GM21423 (cell line): Measurements from ENCODE around the gene RAD23B.

Experiments used
- ATAC-seq: cut with Tn5 transposase; IDR thresholded peaks from one replicate; pipeline ENCODE4 v1.9.1; 2021; ENCODE audit warnings: mild to moderate bottlenecking, moderate library complexity; ENCODE audit not compliant: unreplicated experiment

Gene RAD23B

DNA sequence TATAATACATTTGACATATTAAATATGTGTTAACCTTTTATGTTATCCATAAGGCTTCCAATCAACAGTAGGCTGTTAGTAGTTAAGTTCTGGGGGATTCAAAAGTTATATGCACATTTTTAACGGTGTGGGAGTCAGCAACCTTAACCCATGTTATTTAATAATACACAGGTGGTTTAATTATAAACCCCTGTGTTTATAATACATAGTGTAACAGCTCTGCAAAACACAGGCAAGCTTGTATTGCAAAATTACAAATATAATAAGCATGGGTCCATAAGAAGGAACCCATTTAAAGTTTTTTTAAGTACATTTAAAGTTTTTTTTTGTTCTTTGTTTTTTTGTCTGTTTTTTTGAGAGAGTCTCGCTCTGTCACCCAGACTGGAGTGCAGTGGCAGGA lies 14.5 kb upstream of the RAD23B start:
- no peak for ATAC-seq

DNA sequence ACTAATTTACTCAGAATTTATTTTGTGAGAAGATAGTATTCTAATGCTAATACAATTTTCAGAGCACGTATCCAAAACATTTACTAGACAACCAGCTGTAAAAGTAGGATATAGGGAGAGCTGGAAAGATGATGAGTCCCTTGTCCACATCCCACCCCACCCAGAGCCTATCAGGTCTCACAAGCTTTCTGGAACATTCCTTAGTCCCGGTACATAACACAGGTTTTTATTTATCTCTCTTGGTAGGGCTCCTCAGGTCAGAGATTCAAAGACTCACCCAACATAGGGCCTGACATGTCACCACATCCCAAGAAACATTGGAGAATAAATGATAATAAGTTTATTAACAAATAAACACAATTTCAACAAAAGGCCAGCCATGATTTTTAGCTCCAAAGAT lies 13.8 kb upstream of the RAD23B start:
- ATAC-seq = no peak

DNA sequence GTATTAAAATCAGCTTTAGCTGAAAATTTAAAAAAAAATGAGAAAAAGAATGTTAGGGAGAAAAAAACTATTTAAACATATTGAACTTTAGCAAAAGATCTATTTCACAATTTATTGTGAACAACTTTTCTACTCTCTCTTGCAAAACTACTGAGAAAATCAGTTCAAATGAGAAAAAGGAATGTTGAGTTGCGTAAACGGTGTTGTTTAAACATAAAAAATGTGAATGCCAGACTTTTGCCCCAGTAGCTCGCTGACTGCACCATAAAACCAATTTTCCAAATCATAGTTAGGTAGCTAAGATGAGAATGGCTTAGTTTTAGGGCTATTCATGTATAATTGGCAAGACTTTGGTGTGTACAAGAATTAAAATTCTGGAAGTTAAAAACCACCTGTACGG lies 13.4 kb upstream of the RAD23B start:
- ATAC-seq = no peak

DNA sequence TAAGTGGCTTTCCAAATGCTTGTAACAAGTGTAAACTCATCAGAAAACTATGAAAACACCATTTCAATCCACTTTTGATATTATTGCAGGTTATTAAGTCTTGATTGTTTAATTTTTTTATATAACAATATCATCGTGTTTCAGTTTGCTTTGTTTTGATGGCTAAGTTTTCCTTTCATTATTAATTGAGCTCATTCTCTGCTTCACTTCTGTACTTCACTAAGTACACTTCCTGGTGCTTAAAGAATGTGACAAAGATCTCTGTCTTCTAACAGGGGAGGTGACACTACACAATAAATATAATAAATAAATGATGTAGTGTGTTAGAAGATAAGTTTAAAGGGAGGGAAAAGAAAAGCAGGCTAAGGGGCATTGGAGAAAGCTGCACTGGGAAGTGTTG lies 13.0 kb upstream of the RAD23B start:
- ATAC-seq = no peak

DNA sequence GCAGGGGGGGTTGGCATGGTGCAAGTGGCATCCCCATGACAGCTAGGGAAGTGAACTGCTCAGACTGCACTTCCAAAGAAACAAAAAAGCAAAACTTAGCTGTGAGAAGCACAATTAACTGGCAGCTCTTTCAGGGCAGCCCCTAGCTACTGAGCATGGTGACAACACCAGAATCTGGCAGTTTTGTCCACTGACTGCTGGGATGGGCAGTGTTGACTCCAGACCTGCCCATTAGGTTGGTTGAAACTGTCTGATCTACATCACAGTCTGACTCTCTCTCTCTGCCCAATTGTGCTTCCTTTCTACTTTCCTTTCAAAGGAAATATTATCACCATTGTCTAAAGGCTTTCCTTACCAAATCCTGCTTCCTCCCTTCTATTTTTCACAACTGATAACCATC lies 12.5 kb upstream of the RAD23B start:
- no peak for ATAC-seq

DNA sequence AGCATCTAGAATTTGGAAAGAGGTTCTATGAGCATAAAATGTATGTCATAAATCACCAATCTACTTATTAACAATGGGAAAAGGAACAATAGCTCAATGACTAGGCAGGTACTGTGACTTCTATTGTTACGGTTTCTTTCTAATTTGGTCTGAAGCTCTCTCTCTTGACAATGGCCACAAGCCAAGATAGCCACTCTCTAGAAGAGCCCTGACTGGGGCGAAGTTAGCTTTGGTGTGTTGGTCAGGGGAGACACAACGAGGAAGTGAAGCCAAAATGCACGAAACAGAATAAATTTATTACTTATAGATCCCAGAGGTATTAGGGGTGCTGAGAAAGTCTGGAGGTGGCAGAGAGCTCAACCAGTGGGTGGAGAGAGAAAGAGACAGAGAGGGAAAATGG lies 9.4 kb upstream of the RAD23B start:
- ATAC-seq = no peak

DNA sequence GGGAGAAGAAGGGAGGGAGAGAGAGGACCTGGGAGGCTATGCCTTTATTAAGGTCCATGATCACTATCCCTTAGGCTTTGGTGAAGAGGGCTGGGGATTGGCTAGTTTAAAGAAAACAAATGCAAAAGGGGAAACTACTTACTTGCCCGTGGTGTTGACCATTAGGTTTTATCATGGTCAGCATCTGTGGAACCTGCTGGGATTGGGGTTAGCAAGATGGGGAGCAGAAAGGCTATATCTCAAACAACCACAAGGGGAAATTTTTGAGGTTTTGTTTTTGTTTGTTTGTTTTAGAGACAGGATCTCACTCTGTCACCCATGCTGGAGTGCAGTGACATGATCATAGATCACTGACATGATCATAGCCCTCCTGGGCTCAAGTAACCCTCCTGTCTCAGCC lies 9.0 kb upstream of the RAD23B start:
- no peak for ATAC-seq

DNA sequence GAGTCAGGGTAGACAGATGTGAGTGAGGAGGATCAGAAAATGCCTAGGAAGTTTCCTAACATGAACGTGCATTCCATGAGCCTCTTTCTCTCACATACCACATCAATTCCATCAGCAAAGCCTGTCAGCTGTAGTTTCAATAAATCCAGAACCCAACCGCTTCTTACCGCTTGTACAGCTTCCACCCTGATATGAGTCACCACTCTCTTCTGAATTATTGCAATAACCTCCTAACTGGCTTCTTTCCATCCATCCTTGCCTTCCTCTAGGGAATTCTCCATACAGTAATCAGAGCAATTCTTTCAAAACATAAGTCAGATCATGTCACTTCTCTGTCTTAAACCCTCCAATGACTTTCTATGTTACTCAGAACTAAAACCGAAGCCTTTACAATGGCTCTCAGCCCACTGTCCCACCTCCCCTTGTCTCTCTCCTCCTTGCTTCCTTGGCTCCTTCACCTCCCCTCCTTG lies 8.1 kb upstream of the RAD23B start:
- ATAC-seq = no peak

DNA sequence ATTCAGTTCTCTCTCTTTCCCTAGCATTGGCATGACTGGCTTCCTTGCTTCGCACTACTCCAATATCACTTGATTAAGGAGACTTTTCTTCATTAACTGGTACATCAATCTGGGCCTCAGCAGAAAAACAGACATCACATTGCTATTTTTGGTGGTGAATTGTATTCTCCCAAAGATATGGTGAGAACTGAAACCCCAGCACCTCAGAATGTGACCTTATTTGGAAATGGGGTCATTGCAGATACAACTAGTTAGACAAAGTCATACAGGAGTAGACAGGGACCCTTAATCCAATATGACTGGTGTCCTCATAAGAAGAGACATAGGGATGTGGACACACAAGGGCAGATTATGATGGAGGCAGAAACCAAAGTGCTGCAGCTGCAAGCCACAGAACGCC lies 7.5 kb upstream of the RAD23B start:
- no peak for ATAC-seq

DNA sequence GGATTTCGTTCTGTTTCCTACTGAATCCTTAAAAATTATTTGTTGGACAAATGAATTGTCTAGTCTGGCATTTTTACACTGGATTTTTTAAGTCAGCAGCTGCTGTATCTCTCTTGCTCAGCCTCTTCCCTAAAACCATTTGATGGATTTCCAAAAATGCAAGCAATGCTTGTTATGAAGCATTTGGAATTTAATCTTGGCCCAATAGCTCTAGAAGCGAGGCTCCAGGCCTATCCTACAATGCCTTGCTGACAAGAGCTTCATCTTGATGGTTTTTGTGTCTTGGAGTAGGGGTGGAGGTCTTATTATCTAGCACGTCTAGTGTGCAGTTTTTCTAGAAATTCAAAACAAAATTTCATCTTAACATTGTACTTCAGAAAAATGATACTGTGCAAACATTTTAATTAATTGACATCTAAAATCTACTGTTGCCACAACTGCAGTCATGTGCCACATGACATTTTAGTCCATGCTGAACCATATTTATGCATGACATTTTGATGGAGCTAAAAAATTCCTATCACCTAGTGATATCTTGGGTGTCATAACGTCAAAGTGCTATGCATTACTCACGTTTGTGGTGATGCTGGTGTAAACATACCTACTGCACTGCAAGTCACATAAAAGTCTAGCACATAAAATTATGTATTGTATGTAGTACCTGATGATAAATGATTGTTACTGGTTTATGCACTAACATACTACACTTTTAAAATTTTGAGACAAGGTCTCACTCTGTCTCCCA lies 5.9 kb upstream of the RAD23B start:
- ATAC-seq = no peak

DNA sequence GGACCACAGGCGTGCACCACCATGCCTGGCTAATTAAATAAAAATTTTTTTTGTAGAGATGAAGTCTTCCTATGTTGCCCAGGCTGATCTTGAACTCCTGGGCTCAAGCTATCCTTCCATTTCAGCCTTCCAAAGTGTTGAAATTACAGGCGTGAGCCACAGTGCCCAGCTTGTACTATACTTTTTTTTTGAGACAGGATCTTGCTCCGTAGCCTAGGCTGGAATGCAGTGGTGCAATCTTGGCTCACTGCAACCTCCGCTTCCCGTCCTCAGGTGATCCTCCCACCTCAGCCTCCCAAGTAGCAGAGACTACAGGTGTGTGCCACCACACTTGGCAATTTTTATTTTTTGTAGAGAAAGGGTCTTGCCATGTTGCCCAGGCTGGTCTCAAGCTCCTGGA lies 5.3 kb upstream of the RAD23B start:
- no peak for ATAC-seq

DNA sequence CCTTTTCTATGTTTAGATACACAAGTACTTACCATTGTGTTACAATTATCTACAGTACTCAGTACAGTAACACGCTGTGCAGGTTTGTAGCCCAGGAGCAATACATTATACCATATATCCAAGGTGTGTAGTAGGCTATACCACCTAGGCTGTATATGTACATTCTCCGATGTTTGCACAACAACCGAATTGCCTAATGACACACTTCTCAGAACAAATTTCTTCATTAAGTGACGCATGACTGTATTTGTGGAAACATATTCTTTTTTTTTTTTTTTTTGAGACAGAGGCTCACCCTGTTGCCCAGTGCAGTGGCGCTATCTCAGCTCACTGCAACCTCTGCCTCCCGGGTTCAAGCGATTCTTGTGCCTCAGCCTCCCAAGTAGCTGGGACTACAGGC lies 4.0 kb upstream of the RAD23B start:
- ATAC-seq = no peak

DNA sequence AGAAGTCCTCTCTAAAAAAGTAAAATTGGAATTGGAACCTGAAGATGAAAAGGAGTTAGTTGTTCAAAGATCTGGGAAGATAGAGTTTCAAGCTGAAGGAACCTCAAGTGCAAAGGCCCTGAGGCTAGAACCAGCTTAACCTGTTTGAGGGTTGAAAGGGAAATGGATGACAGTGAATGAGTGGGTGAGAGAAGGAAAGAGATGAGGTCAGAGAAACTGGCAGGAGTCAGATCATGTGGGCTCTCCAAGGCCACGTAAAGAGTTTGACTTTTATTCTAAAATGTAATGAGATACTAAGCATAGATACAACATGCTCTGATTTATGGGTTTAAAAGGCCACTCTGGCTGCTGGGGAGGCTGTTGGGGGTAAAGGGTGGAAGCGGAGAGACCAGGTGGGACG lies 2.5 kb upstream of the RAD23B start:
- ATAC-seq = no peak

DNA sequence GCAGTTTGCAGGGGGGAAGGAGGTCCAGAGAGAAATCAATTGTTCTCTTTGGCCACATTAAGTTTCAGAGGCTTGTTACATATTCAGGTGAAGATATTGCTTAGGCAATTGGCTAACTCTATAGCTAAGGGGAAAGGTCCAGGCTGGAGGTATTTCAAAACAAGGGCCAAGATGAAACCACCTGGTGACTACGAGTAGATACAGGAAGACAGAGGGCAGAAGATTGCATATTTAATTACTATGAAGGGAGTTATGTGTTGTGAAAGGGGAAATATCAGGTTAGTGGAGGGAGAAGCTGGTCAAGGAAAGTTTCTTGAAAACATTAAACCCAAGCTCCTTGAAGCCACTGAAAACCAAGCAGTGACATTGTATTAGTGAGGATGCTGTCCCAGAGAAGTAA lies 1.9 kb upstream of the RAD23B start:
- no peak for ATAC-seq

DNA sequence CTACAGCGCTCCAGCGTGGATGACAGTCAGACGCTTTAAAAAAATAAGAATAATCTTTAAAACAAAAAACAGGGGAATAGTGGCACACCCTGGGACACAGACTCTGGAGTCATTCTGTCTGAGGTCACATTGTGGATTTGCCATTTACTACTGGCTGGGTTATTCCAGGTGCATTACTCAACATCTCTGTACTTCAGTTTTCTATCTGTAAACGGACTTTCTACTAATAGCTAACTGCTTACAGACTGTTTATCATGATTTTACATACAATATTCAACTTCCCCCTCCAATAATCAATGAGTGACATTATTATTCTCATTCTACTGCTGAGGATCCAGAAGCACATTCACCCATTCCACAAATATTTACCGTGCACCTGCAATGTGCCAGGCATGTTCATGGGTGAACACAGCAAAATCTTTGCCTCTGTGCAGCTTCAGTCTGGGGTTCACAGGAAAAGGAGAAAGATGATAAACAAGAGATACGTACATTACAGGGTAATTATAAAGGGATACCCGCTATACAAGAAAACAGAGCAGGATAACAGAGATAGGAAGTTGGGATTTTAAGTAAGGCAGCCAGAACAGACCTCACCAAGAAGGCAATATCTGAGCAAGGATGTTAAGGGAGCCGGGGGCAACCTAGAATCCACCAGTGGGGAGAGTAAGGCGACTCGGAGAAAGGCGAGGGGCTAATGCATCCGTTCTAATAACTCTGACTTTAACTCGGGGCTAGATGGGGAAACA lies 984 bp upstream of the RAD23B start:
- ATAC-seq = peak; percentile 2

DNA sequence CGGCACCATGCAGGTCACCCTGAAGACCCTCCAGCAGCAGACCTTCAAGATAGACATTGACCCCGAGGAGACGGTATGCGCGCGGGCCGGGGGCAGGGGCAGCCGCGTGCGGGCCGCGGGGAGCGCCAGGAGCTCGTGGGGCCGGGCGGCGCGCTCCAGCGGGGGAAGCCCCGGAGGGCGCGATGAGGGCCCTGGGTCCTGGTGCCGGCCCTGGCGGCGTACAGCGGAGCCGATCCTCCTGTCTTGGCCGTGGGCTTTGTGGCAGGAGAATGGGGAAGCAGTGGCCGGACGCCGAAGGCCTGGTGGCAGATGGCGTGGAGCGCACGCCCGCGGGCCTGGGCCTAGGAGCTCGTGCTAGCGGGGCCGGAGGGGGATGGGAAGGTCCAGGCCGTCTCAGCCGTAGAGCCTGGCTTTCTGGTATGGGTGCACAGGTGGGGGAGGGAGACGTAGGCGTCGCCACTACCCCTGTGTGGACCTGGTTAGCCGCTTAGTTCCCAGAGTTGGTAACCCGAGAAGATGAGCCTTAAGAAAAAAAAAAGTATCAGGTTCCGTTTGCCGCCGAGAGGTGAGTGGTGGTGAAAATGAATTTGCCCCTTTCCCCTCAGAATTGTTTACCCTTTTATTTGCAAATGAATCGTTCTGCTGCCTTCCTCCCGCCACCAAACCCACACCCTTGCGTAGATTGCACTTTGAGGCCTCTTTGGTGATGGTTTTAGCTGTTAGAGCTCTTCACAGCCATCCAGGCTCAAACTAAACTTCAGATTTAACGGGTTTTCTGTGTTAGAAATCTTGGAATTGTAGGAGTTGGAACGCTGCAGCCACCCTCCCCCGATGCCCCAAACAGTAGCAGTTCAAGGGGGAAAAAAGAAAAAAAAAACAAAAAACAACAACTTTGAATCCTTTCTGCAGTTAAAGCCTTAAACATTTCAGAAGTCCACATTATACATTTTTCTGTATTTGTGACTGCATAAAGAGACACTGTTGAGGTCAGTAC lies 841 bp downstream of the RAD23B start:
- peak; percentile 41 for ATAC-seq

DNA sequence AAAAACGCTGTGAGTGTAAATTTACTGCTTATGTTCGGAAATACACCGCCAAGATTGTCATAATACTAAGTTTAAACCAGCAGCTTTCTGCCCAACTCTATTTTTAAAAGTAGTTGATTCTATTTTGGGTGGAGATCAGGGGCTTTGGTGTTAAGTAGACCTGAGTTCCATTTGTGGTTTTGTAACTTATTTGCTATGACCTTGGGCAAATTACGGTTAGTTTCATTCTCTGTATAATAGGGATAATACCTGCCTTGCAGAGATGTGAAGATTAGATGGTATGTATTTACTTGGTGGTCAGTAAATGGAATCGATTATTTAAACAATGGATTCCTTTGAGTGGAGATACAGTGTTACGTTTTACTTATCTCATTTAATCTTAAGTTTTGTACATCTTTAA lies 1.6 kb downstream of the RAD23B start:
- ATAC-seq = no peak

DNA sequence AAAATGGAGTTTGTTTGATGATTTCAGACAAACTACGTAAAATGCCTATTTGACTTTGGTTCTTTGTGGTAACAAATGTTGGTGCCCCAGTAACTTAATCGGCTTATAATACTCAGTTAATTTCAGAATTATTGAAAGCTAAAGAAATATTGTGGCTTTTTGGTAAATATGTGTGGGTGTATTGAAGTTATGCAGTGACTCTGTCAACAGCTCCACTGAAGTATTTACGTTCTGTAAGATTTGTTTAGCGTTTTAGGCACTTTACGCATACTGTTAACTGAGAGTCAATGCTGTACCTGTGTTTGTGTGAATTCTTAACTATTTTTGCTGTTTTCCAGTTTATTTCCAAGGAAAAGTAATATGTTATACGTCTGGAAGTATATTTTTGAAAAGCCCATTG lies 2.2 kb downstream of the RAD23B start:
- ATAC-seq = no peak

DNA sequence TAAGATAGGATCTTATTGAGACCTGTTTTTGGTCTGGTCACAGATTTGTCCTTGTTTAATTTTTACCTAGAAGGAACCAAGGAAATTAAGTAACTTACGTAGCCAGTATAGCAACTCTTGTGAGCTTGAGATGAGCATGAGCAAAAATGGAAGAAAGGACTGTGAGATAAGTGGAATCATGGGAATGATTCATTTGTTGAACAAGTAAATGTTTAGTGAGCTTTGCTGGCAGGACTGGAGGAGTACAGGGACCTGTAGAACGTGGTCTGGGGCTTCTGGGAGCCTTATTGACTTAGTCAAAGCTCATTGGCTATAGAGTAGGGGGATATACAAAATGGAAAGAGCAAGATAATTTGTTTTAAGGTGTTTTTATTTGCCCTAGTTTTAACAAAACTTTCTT lies 3.0 kb downstream of the RAD23B start:
- ATAC-seq = no peak

DNA sequence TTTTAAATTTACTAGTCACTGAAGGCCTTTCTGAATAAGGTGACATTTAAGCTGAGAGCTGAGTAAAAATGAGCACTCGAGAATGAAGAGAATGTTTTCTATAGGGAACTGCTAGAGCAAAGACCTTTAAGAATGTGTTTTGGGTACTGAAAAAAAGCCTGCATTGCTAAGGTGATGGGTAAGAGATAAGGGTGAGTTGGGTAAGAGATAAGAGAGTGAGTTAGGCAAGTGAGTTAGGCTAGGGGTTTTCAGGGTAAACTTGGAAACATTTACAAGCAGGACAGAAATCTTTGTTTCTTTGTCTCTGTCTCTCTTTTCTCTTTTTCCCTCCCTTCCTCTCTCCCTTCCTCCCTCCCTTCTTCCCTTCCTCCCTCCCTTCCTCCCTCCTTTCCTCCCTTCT lies 5.6 kb downstream of the RAD23B start:
- ATAC-seq = no peak

DNA sequence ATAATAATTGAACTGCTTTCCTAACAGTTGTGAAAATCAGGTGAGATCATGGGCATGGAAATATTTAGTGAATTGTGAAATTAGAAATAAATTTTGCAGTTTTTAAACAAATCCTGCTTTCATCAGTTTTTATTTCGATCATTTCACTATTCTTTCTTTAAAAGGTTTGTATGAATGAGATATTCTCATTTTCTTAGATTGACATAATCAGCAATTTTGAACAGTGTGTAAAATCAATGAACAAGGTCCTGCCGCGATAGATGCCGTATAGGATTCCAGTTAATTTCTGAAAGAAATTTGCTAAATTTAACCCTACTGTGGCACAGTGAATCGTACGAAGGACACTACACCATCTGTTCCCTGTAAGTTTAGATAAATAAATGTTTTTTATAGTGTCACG lies 7.5 kb downstream of the RAD23B start:
- ATAC-seq = no peak
